Thoracic aorta (tissue), 2 donors: ENCODE measurements around the gene UBR3. TPM values are rescaled to one million over a fixed set of nuclear protein-coding genes. Genes with fewer than 3 reads are reported as not detected.

Experiments used
- ATAC-seq: fragments of 150-250 bp; one replicate; pipeline ENCODE4 v1.8.0; 2017; ENCODE audit warnings: low read depth; ENCODE audit not compliant: insufficient number of reproducible peaks, low FRiP score
- DNase-seq: peaks from one replicate; pipeline ENCODE4 v3.0.0-alpha.2; 2020; ENCODE audit warnings: low spot score
- H3K27ac ChIP-seq, 2 donors: fragments of 200-600 bp; sonication (generic); 1 replicate in 1 of 2; 2 replicates in 1 of 2; pipeline ENCODE4 v1.5.1; 2016; ENCODE audit warnings: mild to moderate bottlenecking in 2 of 2, moderate library complexity in 2 of 2
- H3K27me3 ChIP-seq: fragments of 200-600 bp; sonication (generic); replicated peaks from 2 replicates; pipeline ENCODE4 v1.6.0; 2016; ENCODE audit warnings: mild to moderate bottlenecking; ENCODE audit not compliant: insufficient read depth
- H3K36me3 ChIP-seq: fragments of 200-600 bp; sonication (generic); one replicate; pipeline ENCODE4 v1.5.1; 2016
- H3K4me1 ChIP-seq, 2 donors: fragments of 200-600 bp; sonication (generic); 1 replicate in 1 of 2; 2 replicates in 1 of 2; pipeline versions ENCODE4 v1.5.1 to v1.6.0; 2016; ENCODE audit warnings: low read depth in 2 of 2, mild to moderate bottlenecking in 1 of 2; ENCODE audit not compliant: control insufficient read depth in 1 of 2
- H3K4me3 ChIP-seq: fragments of 200-600 bp; sonication (generic); 2 replicates; pipeline ENCODE4 v1.5.1; 2016; ENCODE audit warnings: mild to moderate bottlenecking
- H3K9me3 ChIP-seq: fragments of 200-600 bp; sonication (generic); 2 replicates; pipeline ENCODE4 v1.5.1; 2016
- CTCF ChIP-seq: fragments of 200-600 bp; sonication (generic); IDR thresholded peaks from one replicate; pipeline ENCODE4 v1.5.1; 2019; ENCODE audit warnings: antibody characterized with exemption
- total RNA-seq, 2 donors: library from RNA; depleted of rRNA; stranded (reverse); fragments of >200 nt; gene quantifications; one replicate each; pipeline versions ENCODE4 v1.1.0 to v1.2.3, GENCODE V29; 2016

Gene UBR3
- total RNA-seq, 2 donors from 2014 or later: 62.1 to 98.6 TPM

- peak within 1 kb of the TSS; percentile 78 to 82 for H3K27ac ChIP-seq
- no peaks in the 10 kb centered on the region for H3K27me3 ChIP-seq
- ATAC-seq (peak; percentile 62), DNase-seq (peak; percentile 15)
- H3K4me3 ChIP-seq: peak within 1 kb of the TSS; percentile 86
- peaks cover 31 to 58% of the 10 kb centered on the region in 2 donors for H3K4me1 ChIP-seq
- H3K9me3 ChIP-seq: no peaks in the 10 kb centered on the region
- H3K36me3 ChIP-seq: no peaks in the 10 kb centered on the region
- peak; percentile 94 for TF ChIP-seq CTCF
Observed at GRCh38 chr2:169824373-169825333, 2.6 kb upstream of the UBR3 start, which contains the start of gene METTL5. Gene METTL5, minus strand, starts transcription at chr2:169824905. Its CDS starts 308 bp downstream, at chr2:169824597.

- TF ChIP-seq CTCF: no peak
- H3K27me3 ChIP-seq: no peaks in the 10 kb centered on the region
- no peaks in the 10 kb centered on the region for H3K36me3 ChIP-seq
- no peaks in the 10 kb centered on the region for H3K9me3 ChIP-seq
- no peak for DNase-seq
- H3K27ac ChIP-seq: peak overlapping the region; percentile 88 to 89
- H3K4me1 ChIP-seq: peaks cover 39 to 46% of the 10 kb centered on the region in 2 donors
- peak overlapping the region; percentile 99 for H3K4me3 ChIP-seq
- ATAC-seq: no peak
Observed at GRCh38 chr2:169828141-169828811, 1.0 kb downstream of the UBR3 start.

- no peak for ATAC-seq
- H3K27ac ChIP-seq: no peak overlapping the region
- H3K4me1 ChIP-seq: peaks cover 29 to 52% of the 10 kb centered on the region in 2 donors
- no peak for TF ChIP-seq CTCF
- H3K27me3 ChIP-seq: no peaks in the 10 kb centered on the region
- H3K36me3 ChIP-seq: no peaks in the 10 kb centered on the region
- no peak for DNase-seq
- no peaks in the 10 kb centered on the region for H3K9me3 ChIP-seq
- H3K4me3 ChIP-seq: no peak overlapping the region
Observed at GRCh38 chr2:169834401-169834800, 7.1 kb downstream of the UBR3 start.

GRCh38 chr2:169838743-169839489, 11.7 kb downstream of the UBR3 start:
- Histone ChIP-seq H3K27me3 (no peaks in the 10 kb centered on the region), H3K36me3 (no peaks in the 10 kb centered on the region), H3K27ac (no peak overlapping the region), H3K4me1 (peaks cover 14 to 34% of the 10 kb centered on the region in 2 donors), H3K9me3 (no peaks in the 10 kb centered on the region), H3K4me3 (no peak overlapping the region)
- ATAC-seq (no peak), DNase-seq (no peak)
- no peak for TF ChIP-seq CTCF
